ENCODE measurements around the gene PHEX.

The PHEX gene

DNA sequence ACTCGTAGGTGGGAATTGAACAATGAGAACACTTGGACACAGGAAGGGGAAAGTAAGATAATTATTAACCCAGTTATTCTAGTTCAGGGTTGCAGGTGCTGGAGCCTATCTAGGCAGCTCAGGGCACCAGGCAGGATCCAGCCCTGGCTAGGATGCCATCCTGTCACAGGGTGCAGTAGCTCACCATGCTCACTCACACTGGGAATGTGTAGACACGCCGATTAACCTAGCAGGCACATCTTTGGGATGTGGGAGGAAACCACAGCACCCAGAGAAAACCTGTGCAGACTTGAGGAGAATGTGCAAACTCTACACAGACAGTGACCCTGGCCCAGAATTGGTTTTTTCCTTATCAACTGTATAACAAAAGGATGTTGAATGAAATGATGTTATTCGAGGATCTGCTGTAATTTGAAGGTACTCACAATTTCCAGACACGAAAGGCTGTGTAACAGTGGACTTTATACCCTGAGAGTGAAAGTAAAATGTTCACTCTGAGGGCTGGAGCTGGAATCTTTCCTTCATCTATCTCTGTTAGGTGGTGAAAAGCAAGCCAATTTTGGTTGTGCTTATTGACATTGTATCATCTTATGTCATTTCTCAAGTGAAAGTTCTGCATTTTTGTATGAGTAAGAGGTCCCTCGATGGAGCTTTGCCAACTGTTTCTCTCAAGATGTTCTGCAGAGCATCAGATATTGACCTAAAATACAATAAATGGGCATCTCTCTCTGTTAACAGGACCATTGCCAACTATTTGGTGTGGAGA, 78.8 kb downstream of the PHEX start:
- H3K9ac ChIP-seq (ENCODE audit: low read depth, low read length) = no peak overlapping the region
- no peaks in the 10 kb centered on the region for H3K4me1 ChIP-seq (ENCODE audit: insufficient read depth, low read length)
- H3K4me2 ChIP-seq (ENCODE audit: insufficient read depth, low read length) = no peak overlapping the region
- no peaks in the 10 kb centered on the region for H3K79me2 ChIP-seq (ENCODE audit: insufficient read depth, low read length)
- H3K27ac ChIP-seq (ENCODE audit: low read length) = no peak overlapping the region
- TF ChIP-seq, protein P1, sequence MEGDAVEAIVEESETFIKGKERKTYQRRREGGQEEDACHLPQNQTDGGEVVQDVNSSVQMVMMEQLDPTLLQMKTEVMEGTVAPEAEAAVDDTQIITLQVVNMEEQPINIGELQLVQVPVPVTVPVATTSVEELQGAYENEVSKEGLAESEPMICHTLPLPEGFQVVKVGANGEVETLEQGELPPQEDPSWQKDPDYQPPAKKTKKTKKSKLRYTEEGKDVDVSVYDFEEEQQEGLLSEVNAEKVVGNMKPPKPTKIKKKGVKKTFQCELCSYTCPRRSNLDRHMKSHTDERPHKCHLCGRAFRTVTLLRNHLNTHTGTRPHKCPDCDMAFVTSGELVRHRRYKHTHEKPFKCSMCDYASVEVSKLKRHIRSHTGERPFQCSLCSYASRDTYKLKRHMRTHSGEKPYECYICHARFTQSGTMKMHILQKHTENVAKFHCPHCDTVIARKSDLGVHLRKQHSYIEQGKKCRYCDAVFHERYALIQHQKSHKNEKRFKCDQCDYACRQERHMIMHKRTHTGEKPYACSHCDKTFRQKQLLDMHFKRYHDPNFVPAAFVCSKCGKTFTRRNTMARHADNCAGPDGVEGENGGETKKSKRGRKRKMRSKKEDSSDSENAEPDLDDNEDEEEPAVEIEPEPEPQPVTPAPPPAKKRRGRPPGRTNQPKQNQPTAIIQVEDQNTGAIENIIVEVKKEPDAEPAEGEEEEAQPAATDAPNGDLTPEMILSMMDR (IDR thresholded peaks at IDR 0.05; ENCODE audit: borderline replicate concordance, extremely low read depth, low read length, poor library complexity, severe bottlenecking) = no peak
- no peak for TF ChIP-seq EZH2 (IDR thresholded peaks at IDR 0.05; ENCODE audit: borderline replicate concordance, low read depth, low read length, severe bottlenecking)
- H3K36me3 ChIP-seq (ENCODE audit: insufficient read depth, low read length) = no peaks in the 10 kb centered on the region
- ATAC-seq (ENCODE audit: insufficient read depth, low read depth) = no peak
- H3K4me3 ChIP-seq (ENCODE audit: low read depth in 1 of 2, low read length in 2 of 2) = no peak overlapping the region
- H2AFZ ChIP-seq (ENCODE audit: low read depth, low read length) = no peak overlapping the region
- no peaks in the 10 kb centered on the region for H4K20me1 ChIP-seq (ENCODE audit: insufficient read depth, low read length)
- H3K27me3 ChIP-seq (ENCODE audit: insufficient read depth, low read length, poor library complexity) = no peaks in the 10 kb centered on the region
- DNase-seq = no peak
- H3K9me3 ChIP-seq (ENCODE audit: insufficient read depth, low read length, severe bottlenecking) = no peaks in the 10 kb centered on the region

DNA sequence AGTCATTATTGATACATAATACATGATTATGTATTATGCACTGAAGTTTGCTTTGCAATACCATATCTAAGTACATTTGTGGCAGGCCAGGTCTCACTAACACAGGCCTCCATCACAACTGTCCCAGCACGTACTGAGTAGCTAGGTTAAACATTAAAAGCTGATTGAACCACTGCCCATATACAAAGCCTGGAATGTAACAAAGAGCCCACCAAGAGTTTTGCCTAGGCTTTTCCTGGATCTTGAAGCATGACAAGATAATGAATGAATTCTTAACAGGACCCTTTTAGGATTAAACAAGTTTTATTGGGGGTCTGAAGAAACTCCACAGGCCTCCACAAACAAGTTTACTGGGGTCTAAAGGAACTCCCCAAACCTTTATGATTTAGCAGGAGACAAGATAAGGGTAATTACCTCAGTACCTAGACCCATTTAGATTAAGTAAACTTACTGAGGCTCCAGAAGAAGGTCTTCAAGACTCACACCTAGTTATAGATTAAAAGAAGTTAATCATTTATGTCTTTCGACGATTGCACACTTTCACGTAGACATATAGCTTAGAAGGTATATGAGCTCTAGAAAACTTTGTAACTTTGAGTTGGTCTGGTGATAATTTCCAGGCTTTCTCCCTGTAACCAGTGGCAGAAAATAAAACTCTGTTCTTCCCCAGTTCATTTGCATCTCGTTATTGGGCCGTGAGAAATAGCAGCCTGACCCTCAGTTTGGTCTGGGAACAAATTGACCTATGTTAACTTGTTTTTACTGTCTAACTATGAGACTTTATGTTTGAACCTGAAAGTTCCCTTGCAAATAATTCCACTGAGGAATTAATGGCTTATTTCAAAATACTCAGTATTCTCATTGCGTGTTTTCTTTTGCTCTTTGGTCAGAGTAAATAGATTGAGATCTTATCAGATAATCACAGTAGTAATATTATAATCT, 84.8 kb downstream of the PHEX start:
- Histone ChIP-seq H3K9ac (ENCODE audit: low read depth, low read length) (no peak overlapping the region), H3K79me2 (ENCODE audit: insufficient read depth, low read length) (no peaks in the 10 kb centered on the region), H2AFZ (ENCODE audit: low read depth, low read length) (no peak overlapping the region), H3K27ac (ENCODE audit: low read length) (no peak overlapping the region), H3K4me3 (ENCODE audit: low read depth in 1 of 2, low read length in 2 of 2) (no peak overlapping the region), H3K36me3 (ENCODE audit: insufficient read depth, low read length) (no peaks in the 10 kb centered on the region), H3K4me2 (ENCODE audit: insufficient read depth, low read length) (no peak overlapping the region), H3K4me1 (ENCODE audit: insufficient read depth, low read length) (no peaks in the 10 kb centered on the region), H4K20me1 (ENCODE audit: insufficient read depth, low read length) (no peaks in the 10 kb centered on the region), H3K9me3 (ENCODE audit: insufficient read depth, low read length, severe bottlenecking) (no peaks in the 10 kb centered on the region), H3K27me3 (ENCODE audit: insufficient read depth, low read length, poor library complexity) (no peaks in the 10 kb centered on the region)
- no peak for TF ChIP-seq EZH2 (IDR thresholded peaks at IDR 0.05; ENCODE audit: borderline replicate concordance, low read depth, low read length, severe bottlenecking)
- ATAC-seq (ENCODE audit: insufficient read depth, low read depth) (no peak), DNase-seq (no peak)

DNA sequence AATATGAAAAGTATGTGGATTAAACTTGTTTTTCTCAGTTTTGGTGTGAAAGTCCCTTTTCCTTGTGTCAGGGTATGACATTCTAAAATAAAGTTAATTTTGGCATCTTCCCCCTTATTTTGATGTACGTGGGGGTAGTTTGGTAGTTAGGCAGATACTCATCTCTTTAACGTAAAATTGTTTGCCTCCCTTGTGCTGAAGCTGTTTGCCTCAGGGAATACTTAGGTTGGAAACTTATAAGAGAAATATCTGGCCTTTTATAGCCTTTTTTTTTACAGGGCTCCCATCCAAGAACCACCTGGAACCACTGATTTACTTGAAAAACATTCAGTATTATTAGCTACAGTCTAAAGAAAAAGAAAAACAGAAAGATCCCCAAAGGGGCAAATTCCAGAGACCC, 85.5 kb downstream of the PHEX start:
- TF ChIP-seq, protein P1 (IDR thresholded peaks at IDR 0.05; ENCODE audit: borderline replicate concordance, extremely low read depth, low read length, poor library complexity, severe bottlenecking) = no peak
- no peak for TF ChIP-seq EZH2 (IDR thresholded peaks at IDR 0.05; ENCODE audit: borderline replicate concordance, low read depth, low read length, severe bottlenecking)
- no peaks in the 10 kb centered on the region for H3K36me3 ChIP-seq (ENCODE audit: insufficient read depth, low read length)
- no peak overlapping the region for H3K27ac ChIP-seq (ENCODE audit: low read length)
- ATAC-seq (ENCODE audit: insufficient read depth, low read depth) (no peak), DNase-seq (no peak)
- no peak overlapping the region for H3K4me2 ChIP-seq (ENCODE audit: insufficient read depth, low read length)
- no peak overlapping the region for H3K9ac ChIP-seq (ENCODE audit: low read depth, low read length)
- no peaks in the 10 kb centered on the region for H3K79me2 ChIP-seq (ENCODE audit: insufficient read depth, low read length)
- no peak overlapping the region for H2AFZ ChIP-seq (ENCODE audit: low read depth, low read length)
- no peaks in the 10 kb centered on the region for H4K20me1 ChIP-seq (ENCODE audit: insufficient read depth, low read length)
- H3K27me3 ChIP-seq (ENCODE audit: insufficient read depth, low read length, poor library complexity) = no peaks in the 10 kb centered on the region
- no peak overlapping the region for H3K4me3 ChIP-seq (ENCODE audit: low read depth in 1 of 2, low read length in 2 of 2)
- no peaks in the 10 kb centered on the region for H3K4me1 ChIP-seq (ENCODE audit: insufficient read depth, low read length)
- H3K9me3 ChIP-seq (ENCODE audit: insufficient read depth, low read length, severe bottlenecking) = no peaks in the 10 kb centered on the region
